NCI-H2196 treated with DMSO at 0.1 percent for 48 hours (cell line): ENCODE data around the gene LCT.
A peak's percentile ranks its signal among the peaks of the same experiment; 100 is the strongest.
"Not testable (repeated sequence)": the region's sequence is repeated elsewhere in the genome, so short reads cannot be mapped to it uniquely, and the experiment has no call there.

Source experiments
- DNase-seq: peaks from one replicate; lab custom pipeline; 2025; ENCODE audit not compliant: unreplicated experiment; lab: John Stamatoyannopoulos, UW

Gene LCT

GRCh38 chr2:135836596-135837270, at the start of gene LCT:
Gene LCT (minus strand): TSS chr2:135837184. CDS start chr2:135837169, 15 bp downstream.
- DNase-seq, result no peak

- no peak for DNase-seq
These were observed 48.7 kb upstream of the LCT start for GRCh38 chr2:135885709-135886108.

- DNase-seq, result no peak
These were observed 45.4 kb upstream of the LCT start for GRCh38 chr2:135882415-135882814.

GRCh38 chr2:135876770-135877169, 39.8 kb upstream of the LCT start:
- not testable (repeated sequence) for DNase-seq

- peak; percentile 94 for DNase-seq
These were observed 39.2 kb upstream of the LCT start, which contains the start of gene MCM6 for GRCh38 chr2:135876066-135876711. Gene MCM6 (minus strand): TSS chr2:135876443. CDS start chr2:135876365, 78 bp downstream.

GRCh38 chr2:135875491-135876065, 38.6 kb upstream of the LCT start:
- no peak for DNase-seq

GRCh38 chr2:135874777-135875365, 37.9 kb upstream of the LCT start:
- no peak for DNase-seq

- no peak for DNase-seq
These were observed 33.6 kb upstream of the LCT start for GRCh38 chr2:135870571-135870970.

- no peak for DNase-seq
These were observed 26.2 kb upstream of the LCT start for GRCh38 chr2:135863233-135863632.

- DNase-seq, result no peak
These were observed 25.7 kb upstream of the LCT start for GRCh38 chr2:135862718-135863117.

- no peak for DNase-seq
These were observed 16.4 kb upstream of the LCT start for GRCh38 chr2:135853401-135853800.

- DNase-seq, result no peak
These were observed 14.9 kb upstream of the LCT start for GRCh38 chr2:135851858-135852257.

GRCh38 chr2:135850892-135851668, 14.1 kb upstream of the LCT start:
- no peak for DNase-seq

- DNase-seq, result no peak
These were observed 12.1 kb upstream of the LCT start for GRCh38 chr2:135849087-135849486.

GRCh38 chr2:135845997-135846396, 9.0 kb upstream of the LCT start:
- no peak for DNase-seq

- DNase-seq, result no peak
These were observed 8.3 kb upstream of the LCT start for GRCh38 chr2:135845257-135845656.

- no peak for DNase-seq
These were observed 7.4 kb upstream of the LCT start for GRCh38 chr2:135844301-135844895.

- DNase-seq, result no peak
These were observed 6.7 kb upstream of the LCT start for GRCh38 chr2:135843671-135844070.

GRCh38 chr2:135840601-135841000, 3.6 kb upstream of the LCT start:
- DNase-seq, result no peak

- no peak for DNase-seq
These were observed 2.7 kb upstream of the LCT start for GRCh38 chr2:135839713-135840112.

GRCh38 chr2:135838502-135838901, 1.5 kb upstream of the LCT start:
- no peak for DNase-seq
